Activated T-cell treated with anti-CD3 and anti-CD28 coated beads for 4 hours (primary cell): ENCODE results near the gene HNRNPUL2.
A peak's percentile ranks its signal among the peaks of the same experiment; 100 is the strongest.
"Not testable (repeated sequence)": the region's sequence is repeated elsewhere in the genome, so short reads cannot be mapped to it uniquely, and the experiment has no call there.

Experiments
- DNase-seq: peaks from one replicate; pipeline ENCODE4 v3.0.0-alpha.2; 2020

The HNRNPUL2 gene

DNA sequence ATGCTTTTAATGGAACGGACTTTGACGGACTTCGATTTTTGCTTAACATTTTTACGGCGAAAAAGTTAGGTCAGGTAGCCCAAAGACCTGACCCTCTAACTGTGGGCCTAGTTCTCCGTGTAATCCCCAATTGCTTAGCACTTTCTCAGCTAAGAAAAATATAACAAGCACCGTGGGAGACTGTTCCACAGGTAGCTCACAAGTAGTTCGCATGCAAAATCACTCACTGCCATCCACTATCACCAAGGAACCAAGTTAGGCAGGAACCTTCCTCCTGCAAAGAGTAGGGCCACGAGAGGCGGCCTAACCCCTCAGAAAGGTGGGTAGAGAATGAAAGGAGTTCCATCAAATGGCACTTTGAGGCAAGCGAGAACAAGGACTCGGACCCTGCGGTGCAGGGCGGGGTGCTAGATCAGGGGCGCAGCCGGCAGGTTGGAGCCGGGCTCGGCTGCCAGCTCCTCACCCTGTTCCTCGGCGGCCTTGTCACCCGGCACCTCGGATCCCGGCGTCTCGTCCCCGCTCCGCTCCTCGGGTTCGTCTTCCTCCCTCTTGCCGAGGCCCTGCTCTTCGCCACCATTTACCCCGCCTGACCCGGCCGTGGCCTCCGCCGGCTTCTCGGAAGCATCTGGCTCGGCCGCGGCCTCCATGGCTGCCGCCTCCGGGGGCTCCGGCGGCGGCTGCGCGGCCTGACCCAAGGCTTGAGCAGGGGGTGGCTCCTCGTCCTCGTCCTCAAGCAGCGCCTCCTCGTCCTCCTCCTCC lies 922 bp downstream of the HNRNPUL2 start:
- DNase-seq, result no peak

DNA sequence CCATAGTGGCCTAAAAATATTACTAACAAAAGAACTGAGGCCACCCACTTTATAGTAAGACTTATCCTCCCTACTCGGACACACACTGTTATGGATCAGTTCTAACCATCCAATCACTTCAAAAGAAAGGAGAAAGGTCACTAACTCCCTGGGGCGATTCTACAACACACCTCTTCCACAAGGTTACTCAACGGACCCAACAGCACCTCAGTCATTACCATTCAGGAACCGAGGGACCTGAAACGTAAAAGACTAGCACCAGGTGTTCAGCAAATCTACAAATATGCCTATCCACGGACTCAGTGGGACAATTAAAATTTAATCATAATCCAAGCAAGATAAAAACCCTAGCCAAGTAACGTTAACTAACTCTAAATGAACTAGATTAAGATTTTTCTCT lies 1.6 kb downstream of the HNRNPUL2 start:
- no peak for DNase-seq

DNA sequence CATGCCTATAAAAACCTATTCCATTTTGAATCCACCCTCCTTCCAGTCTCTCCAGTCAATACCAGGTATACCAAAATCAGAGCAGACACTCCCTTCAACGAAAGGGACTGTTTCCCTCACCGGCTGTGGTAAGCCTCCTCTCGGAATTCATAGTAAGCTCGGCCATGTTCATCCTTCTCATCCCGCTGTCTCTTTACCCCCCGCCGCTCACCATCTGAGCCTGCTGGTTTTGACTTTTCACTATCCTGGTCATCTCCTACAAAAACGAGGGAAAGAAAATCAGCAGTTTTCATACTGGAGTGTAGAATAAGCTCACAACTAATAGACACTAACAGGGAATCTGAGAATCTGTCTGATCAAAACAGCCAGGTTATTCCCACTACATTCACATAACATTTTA lies 3.1 kb downstream of the HNRNPUL2 start:
- DNase-seq, result no peak

DNA sequence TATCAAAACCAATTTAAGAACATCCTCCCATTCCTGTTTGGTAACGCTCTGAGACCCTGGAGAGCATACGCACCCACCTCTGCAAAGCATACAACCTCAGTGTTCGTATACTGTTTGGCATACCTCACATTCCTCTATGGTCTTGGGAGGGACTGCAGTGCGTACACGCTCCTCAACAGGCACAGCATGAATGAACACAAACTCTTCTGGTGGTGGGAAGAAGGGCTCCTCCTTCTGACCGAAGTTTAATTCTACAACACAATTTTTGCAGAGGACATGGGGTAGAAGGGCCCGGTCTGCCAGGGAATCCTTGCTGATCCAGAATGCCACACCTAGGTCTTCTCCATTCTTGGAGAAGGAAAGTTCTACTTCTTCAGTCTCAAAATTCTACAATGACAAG lies 5.3 kb downstream of the HNRNPUL2 start:
- DNase-seq, result no peak

DNA sequence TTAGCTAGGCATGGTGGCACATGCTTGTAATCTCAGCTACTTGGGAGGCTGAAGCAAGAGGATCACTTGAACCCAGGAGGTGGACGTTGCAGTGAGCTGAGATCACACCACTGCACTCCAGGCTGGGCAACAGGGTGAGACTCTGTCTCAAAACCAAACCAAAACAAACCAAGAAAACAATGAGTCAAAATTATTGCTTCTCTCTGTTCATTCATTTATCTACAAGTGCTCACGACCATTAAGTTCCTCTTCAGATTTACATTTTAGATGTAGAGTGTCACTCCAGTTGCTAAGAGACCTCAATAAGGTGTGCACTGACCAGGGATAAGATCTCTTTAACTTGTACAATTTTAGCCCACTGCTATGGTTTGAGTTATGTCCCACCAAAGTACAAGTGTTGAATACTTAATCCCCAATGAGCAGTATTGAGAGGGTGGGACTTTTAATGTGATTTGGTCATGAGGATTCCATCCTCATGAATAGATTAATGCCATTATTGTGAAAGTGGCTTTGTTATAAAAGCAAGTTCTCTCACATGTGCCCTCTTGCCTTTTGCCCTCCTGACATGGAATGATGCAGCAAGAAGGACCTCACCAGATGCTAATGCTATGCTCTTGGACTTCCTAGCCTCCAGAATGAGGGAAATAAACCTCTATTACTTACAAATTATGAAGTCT lies 7.8 kb downstream of the HNRNPUL2 start:
- DNase-seq, result no peak

DNA sequence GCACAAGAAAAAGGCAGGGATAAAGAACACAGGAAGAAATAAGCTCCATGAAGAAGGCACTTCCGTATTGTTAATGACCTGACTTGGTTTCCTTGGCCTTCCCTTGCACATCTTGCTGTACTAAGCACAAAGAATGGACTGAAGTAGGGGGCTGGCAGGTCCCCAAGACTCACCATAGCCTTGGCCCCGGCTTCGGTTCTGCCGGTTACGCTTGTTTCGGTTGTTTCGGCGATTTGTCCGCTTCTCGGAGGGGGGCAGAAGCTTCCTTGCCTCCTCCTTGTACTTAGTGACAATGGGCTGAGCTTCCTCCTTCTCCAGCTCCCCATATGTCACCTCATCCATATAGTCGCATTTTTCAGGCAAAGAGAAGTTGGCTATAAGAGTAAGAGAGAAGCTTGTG lies 10.4 kb downstream of the HNRNPUL2 start:
- no peak for DNase-seq

DNA sequence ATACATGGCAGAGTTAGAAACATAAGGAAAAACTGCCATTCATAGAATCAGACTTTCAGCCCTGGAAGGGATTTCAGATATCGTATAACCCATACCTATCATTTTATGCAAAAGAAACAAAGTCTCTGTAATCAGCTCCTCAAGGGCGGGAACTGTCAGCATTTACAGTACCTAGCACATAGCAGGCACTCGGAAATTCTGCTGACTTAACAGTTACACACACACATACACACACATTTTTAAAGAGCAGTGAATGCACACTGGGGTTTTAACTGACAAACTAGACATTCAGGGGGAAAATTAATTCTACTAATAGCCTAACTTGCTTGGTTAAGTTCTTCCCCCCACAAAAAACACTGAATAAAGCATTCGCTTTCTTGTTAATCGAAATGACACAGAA lies 11.1 kb downstream of the HNRNPUL2 start:
- DNase-seq, result no peak

DNA sequence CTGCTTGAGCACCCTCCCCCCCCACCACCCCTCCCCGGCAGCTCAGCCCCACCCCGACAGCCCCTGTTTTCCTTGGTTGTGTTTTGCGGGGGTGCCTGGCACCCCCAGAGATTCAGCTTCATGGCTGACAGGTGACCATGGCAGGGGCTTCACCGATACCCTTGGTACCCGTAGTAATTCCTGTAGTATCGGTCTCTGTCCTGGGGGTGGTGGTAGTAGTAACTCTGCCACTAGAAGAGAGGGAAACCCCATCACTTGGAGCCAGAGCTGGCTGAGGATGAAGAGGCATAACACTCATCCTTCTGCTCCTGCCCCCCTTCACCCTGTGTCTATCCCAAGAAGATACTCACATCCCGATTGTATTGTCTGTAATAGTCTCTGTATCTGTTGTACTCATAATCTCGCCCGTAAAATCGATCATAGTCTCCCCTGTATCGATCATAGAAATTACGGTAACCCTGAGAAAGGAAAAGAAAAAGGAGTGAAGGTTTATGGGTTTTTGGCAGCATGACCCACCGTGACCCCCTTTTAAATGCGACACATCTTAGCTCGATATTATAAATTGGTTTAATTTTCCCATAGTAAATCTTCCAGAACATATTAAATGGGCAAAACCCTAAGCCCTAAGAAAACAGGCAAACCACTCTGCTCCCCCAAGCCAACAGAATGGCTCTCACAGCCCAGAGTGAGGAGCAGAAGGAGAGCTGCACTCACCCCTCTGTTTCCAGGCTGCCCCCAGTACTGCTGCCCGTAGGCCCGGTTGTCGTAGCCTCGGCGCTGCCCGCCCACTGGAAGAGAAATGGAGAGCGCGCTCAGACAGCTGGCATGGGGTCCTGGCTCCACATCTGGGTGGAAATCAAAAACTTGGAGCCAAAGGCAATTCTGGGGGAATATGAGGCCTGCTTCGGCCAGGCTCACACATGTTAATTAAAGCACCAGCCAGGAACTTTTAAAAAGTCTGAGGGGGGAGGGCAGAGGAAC lies 11.8 kb downstream of the HNRNPUL2 start:
- DNase-seq, result no peak

DNA sequence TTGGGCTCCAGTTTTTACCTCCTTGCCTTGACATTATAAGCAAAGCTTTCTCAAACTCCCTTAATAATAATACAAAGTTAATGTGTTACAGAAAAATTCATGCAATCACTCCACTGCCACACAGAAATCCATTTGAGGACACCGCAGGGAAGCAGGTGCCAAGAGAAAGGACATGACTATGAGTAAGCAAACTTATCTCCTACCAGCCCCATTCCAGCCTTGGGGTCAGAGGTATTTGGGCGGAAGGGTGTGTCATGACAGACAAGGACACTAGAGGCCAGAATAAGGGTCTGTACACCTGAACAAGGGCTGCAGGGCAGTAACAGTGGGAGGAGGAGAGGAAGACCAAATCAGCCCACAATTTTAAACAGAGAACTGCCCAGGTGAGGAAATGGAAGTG lies 13.9 kb downstream of the HNRNPUL2 start:
- no peak for DNase-seq

DNA sequence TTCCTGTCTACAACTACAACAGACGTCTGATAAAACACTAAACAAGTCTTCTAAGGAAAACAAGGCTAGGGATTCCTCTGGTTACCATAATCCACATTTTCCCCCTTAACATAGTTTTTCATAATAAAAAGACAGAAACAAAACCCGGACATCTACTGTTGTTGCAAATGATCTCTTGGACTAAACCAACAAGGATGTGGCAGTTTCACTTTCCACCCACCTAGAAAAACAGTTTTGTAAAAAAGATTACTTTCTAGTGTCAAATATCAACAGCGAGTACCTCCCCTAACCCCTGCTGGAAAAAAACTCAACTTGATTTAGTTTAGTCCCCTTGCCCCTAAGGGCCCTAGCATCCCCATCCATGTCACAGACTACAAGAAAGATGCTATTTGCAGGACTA lies 14.4 kb downstream of the HNRNPUL2 start:
- no peak for DNase-seq

DNA sequence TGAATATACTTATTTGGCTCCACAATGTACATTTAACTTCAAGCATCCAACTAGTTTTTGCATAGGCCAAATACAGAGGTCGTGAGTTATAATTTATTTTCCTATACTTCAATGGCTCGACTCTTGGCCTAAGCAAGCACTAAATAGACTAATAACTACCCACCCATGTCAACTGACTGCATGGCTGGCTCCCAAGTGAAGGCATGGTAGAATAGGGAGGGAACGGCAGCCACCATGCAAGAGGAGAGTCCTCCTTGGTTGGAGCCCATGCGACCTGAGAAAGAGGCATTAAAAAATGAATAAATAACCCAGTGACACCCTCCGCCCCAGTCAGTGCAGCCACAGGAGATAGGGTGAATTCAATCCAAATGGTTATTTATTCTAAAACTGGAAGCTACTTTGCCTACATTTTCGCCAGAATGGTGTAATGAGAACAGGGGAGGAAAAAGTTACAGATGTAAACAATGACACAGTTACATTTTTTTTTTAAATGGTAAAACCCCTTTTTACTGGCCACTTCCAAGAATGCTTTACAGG lies 14.9 kb downstream of the HNRNPUL2 start:
- no peak for DNase-seq

DNA sequence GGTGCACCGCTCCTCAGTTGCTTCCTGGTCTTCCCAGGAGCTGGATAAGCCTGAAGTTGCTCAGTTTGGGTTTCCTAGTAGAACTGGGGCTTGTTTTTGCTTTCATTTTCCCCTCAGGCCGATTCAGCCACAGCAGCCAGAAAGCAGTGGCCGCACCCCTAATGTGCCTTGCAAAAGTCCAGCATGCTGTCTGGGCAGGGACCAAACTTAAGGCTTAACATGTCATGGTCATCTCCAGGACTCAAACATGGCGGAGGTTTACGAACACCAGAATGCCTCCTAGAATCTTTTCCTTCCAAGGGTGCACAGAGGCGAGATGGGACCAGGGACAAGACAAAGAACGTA lies 17.3 kb downstream of the HNRNPUL2 start:
- peak; percentile 26 for DNase-seq

DNA sequence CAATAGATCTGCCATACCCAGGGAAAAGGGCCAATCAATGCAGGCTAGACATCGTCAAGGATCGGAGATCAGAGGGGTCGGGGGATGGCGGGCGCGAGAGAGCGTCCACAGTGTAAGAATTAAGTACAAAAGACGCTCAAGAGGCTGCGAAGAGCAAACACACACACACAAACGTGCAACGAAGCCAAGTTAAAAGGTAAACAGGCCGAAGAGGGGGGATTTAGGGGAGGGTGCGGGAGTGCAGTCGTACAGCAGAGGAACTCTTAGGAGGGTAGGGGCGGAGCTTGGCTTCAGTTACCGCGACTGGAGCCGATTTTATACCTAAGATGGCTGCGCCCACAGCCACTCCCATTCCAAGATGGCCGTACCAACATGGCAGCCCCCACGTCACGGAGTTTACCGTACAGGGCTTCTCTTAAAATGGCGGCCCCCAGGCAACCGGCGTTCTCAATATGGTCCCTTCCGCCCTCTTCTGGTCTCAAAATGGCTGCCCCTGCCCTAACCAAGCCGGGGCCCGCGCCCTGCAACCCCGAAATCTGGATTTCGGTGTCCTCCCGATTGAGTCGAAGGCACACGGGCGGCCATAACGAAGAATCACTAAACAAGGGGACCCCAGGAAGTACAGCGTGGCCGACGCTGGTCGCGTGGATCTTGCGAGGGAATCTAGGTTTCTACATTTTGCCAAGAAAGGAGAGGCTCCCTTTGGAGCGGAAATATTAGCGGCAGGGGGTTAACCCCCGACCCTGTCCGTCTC lies 17.8 kb downstream of the HNRNPUL2 start:
- peak; percentile 95 for DNase-seq

DNA sequence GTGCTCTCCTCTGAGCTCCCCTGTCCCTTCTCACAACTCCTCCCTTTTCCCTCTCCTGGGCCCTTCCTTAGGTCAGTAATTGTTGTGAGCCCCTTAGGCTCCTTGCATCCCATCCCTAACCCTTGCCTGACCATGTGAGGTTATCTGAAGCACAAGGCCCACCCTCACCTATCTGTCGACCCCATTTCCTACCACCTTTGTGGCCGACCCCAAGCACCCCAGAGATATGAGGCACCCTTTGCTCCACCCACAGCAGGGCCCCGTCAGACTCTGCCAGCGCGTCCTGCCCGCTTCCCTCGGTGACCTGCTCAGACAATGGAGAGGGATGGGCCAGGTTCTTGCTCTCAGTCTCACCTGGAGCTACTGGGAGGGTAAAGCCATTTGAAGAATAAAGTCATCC lies 18.5 kb downstream of the HNRNPUL2 start:
- DNase-seq, result peak; percentile 32

DNA sequence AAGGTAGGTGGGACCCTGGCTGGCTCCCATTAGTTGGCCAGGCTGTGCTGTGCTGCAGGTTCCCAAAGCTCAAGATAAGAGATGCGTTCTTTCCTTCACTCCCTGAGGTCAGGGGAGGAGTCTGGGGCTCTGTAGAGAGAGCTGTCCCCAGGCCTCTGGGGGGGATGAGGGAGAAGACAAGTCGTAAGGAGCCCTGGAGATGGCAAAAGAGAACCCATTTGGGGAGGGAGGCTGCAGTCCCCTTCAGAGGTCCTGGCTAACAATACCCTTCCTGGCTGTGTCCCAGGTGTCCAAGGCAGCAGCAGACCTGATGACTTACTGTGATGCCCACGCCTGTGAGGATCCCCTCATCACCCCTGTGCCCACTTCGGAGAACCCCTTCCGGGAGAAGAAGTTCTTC lies 18.9 kb downstream of the HNRNPUL2 start:
- no peak for DNase-seq

DNA sequence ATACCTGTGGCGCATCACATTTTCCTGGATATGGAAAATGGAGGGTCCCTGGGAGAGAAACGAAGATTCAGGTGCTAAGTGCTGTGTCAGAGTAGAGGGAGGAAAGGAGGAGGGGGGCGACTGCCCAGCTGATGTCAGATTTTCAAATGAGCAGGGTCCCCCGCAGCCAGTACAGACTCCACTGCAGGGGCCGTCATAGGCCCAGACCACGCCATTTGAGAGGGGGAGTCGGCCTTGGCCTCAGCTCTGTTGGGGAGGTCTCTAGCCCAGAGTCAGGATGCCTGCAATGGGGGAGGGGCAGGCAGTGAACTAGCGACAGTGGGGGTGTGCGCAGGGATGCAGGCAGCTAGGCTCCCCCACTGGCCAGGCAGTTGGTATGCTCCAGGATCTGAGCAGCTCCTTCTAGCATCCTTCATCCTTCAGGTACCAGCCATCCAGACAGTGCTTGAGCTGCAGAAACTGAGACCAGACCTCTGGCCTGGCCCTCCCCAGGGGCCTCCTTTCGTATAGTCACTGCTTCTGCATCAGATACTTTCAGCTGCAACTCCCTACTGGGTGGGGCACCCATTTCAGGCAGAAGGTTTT lies 19.9 kb downstream of the HNRNPUL2 start, which contains the start of the genes BSCL2 and GNG3:
TSS of gene BSCL2 (minus strand) at position 148 of the 585 bp plus-strand sequence. CDS start 229 bp downstream, outside the sequence.
TSS of gene GNG3 (plus strand) at position 400 of the 585 bp plus-strand sequence. CDS start 620 bp downstream, outside the sequence.
- DNase-seq, result no peak

DNA sequence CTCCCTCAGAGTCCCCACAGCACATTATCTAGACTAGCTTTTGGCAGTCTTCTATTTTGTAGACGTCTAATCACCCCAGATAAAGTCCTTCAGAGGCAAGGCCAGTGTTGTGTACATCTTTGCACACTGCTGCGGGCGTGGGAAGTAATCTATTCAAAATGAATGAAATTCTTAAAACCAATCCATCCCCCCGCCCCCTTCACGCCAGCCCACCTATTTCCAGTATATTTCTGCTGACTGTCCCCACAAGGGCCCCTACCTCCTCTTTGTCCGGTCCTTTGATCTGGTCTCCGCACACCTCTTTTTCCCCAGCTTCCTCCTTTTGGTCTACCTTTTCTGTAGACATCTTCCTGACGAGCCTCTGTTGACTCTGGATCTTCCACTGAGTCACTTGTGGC lies 20.4 kb downstream of the HNRNPUL2 start:
- no peak for DNase-seq

DNA sequence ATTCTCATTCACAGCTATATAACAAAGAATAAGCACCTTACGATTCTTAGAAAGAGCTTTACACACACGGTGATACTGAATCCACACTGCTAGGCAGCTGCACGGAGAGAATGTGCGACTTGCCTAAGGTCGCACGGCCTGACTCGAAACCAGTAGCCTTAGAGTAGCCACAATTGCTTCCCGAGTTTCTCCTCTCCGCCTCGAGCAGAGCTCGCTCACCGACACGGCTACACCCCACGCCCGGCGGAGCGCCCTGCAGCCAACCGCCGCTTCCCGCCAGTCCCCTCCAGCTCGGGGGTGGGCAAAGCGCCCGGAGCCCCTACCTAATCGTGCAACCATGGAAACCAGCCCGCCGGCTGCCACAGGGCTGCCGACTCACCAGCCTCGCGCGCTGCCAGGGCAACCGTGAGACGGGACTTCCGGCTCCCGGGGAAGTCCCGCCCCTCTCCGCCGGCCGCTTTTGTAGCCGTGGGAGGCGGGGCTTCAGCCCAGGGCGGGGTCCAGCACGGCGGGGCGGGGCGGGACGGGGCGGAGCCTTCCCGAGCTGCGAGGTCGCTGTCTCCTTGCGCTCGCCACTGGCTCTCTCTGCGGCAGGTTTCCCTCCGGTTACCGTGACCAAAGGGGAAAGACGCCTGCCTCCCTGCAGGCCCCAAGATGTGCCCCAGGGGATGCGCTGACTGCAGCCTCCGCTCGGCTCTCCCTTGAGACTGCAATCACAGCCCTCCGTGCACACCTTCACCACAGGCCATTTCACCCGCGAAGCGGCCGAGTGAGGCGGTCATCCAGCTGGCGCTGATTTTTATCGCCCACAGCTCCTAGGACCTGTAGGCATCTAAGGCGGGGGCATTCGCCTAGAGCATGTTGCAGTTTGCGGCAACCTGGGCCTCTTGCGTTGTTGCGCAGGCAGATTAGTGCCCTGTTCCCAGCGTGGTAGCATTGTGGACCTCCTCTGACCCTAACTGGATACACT lies 21.1 kb downstream of the HNRNPUL2 start:
- peak; percentile 94 for DNase-seq

DNA sequence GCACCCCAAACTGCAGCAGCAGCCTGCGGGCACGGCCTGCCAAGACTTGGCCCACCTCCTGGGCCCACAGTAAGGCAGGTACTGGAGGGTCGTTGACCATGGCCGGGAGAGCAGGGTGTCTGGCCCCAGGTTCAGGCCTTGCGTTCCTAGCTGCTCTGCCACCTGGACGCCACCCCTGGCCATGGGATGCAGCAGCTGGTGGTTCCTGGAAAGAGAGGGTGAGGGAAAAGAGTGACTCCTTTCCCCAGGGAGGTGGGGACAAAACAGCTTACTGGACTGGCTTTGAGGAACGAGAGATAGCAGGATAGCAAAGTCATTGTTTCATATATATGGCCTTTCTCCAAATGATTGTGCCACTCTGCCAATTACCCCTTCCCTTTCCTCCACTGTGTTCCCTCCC lies 21.8 kb downstream of the HNRNPUL2 start:
- no peak for DNase-seq

DNA sequence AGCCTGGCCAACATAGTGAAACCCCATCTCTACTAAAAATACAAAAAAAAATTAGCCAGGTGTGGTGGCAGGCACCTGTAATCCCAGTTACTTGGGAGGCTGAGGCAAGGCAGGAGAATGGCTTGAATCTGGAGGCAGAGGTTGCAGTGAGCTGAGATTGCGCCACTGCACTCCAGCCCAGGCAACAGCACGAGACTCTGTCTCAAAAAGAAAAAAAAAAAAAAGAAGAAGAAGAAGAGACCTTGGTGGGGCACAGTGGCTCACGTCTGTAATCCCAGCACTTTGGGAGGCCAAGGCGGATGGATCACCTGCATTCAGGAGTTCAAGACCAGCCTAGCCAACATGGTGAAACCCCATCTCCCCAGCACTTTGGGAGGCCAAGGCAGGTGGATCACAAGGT lies 23.3 kb downstream of the HNRNPUL2 start:
- DNase-seq, result not testable (repeated sequence)

DNA sequence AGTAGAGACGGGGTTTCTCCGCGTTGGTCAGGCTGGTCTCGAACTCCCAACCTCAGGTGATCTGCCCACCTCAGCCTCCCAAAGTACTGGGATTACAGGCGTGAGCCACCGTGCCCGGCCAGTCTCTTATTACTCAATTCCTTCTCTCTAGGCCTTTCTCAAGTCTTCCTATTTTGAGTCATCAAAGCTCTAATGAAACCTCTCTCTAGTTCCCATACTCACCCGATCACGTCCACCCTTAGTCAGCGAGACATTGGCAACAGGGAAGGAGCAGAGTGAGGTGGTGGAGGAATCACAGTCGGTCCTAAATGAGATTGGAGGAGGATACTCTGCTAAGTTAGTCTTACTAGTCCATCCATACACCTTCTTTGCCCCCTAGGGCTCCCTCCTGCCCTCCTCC lies 25.0 kb downstream of the HNRNPUL2 start:
- no peak for DNase-seq
